ENCODE measurements around the gene CHST11.

DNA sequence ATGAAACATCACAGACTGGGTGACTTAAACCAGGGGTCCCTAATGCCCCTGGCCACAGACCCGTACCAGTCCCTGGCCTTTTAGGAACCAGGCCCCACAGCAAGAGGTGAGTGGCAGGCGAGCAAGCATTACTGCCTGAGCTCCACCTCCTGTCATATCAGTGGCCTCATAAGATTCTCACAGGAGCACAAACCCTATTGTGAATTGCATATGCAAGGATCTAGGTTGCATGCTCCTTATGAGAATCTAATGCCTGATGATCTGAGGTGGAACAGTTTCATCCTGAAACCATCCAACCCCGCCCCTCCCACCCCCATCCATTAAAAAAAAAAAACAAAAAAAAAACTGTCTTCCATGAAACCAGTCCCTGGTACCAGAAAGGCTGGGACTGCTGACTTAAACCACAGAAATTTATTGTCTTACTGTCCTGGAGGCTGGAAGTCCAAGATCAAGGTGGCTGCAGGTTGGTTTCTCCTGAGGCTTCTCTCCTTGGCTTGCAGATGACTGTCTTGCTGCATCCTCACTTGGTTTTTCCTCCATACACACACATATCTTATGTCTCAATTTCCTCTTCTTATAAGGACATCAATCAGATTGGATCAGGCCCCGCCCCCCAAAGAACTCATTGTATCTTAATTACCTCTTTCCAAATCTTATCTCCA lies 235.9 kb downstream of the CHST11 start:
- no peak for TF ChIP-seq ZFX (IDR thresholded peaks at IDR 0.05; ENCODE audit: borderline replicate concordance)
- TF ChIP-seq, protein P1, sequence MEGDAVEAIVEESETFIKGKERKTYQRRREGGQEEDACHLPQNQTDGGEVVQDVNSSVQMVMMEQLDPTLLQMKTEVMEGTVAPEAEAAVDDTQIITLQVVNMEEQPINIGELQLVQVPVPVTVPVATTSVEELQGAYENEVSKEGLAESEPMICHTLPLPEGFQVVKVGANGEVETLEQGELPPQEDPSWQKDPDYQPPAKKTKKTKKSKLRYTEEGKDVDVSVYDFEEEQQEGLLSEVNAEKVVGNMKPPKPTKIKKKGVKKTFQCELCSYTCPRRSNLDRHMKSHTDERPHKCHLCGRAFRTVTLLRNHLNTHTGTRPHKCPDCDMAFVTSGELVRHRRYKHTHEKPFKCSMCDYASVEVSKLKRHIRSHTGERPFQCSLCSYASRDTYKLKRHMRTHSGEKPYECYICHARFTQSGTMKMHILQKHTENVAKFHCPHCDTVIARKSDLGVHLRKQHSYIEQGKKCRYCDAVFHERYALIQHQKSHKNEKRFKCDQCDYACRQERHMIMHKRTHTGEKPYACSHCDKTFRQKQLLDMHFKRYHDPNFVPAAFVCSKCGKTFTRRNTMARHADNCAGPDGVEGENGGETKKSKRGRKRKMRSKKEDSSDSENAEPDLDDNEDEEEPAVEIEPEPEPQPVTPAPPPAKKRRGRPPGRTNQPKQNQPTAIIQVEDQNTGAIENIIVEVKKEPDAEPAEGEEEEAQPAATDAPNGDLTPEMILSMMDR (IDR thresholded peaks at IDR 0.05) = no peak

Measured in 22Rv1 (cell line).